MM.1S (cell line): ENCODE results near the gene AGPAT2.
"Not testable (repeated sequence)": the region's sequence is repeated elsewhere in the genome, so short reads cannot be mapped to it uniquely, and the experiment has no call there.

Experiments
- DNase-seq: peaks from one replicate; pipeline ENCODE4 v3.0.0-alpha.2; 2015
- H2AFZ ChIP-seq: fragments of 300-600 bp; sonication (generic); 2 replicates; pipeline ENCODE4 v1.6.0; 2016; ENCODE audit warnings: antibody characterized with exemption, low read length
- H3F3A ChIP-seq: fragments of 300-600 bp; sonication (generic); 2 replicates; pipeline ENCODE4 v1.6.1; 2016; ENCODE audit warnings: mild to moderate bottlenecking, antibody characterized with exemption, low read length, moderate library complexity, mixed read lengths; ENCODE audit not compliant: insufficient read depth
- H3K27ac ChIP-seq: fragments of 300-600 bp; sonication (generic); 2 replicates; pipeline ENCODE4 v1.5.1; 2016; ENCODE audit warnings: mild to moderate bottlenecking, low read length
- H3K27me3 ChIP-seq: fragments of 300-600 bp; sonication (generic); replicated peaks from 2 replicates; pipeline ENCODE4 v1.6.0; 2016; ENCODE audit warnings: low read length; ENCODE audit not compliant: insufficient read depth
- H3K36me3 ChIP-seq: fragments of 300-600 bp; sonication (generic); replicated peaks from 2 replicates; pipeline ENCODE4 v1.6.1; 2016; ENCODE audit warnings: mild to moderate bottlenecking, low read length, mixed read lengths; ENCODE audit not compliant: insufficient read depth
- H3K4me1 ChIP-seq: fragments of 300-600 bp; sonication (generic); 2 replicates; pipeline ENCODE4 v1.6.1; 2016; ENCODE audit warnings: low read length, mixed read lengths
- H3K4me2 ChIP-seq: fragments of 300-600 bp; sonication (generic); 2 replicates; pipeline ENCODE4 v1.6.0; 2016; ENCODE audit warnings: low read depth, low read length
- H3K4me3 ChIP-seq: fragments of 300-600 bp; sonication (generic); 2 replicates; pipeline ENCODE4 v1.5.1; 2016; ENCODE audit warnings: low read length, mixed read lengths
- H3K79me2 ChIP-seq: fragments of 300-600 bp; sonication (generic); 2 replicates; pipeline ENCODE4 v1.6.1; 2016; ENCODE audit warnings: mixed run types, low read length, mixed read lengths
- H3K9ac ChIP-seq: fragments of 300-600 bp; sonication (generic); 2 replicates; pipeline ENCODE4 v1.6.1; 2016; ENCODE audit warnings: low read length, mixed read lengths
- H3K9me2 ChIP-seq: fragments of 300-600 bp; sonication (generic); replicated peaks from 2 replicates; pipeline ENCODE4 v1.6.1; 2016; ENCODE audit warnings: mild to moderate bottlenecking, low read length, mixed read lengths; ENCODE audit not compliant: insufficient read depth
- H3K9me3 ChIP-seq: fragments of 300-600 bp; sonication (generic); replicated peaks from 2 replicates; pipeline ENCODE4 v1.6.1; 2016; ENCODE audit warnings: mild to moderate bottlenecking, low read length, mixed read lengths; ENCODE audit not compliant: insufficient read depth
- H4K20me1 ChIP-seq: fragments of 300-600 bp; sonication (generic); 2 replicates; pipeline ENCODE4 v1.6.1; 2016; ENCODE audit warnings: mild to moderate bottlenecking, low read length, moderate library complexity, mixed read lengths; ENCODE audit not compliant: insufficient read depth
- CTCF ChIP-seq: fragments of 300-600 bp; sonication (generic); IDR thresholded peaks from 2 replicates; pipeline ENCODE4 v1.5.1; 2016; ENCODE audit warnings: antibody characterized with exemption, low read length, mixed read lengths
- EZH2 ChIP-seq: fragments of 300-600 bp; sonication (generic); optimal IDR thresholded peaks from 2 replicates; pipeline ENCODE3; 2017; ENCODE audit warnings: low read depth, mild to moderate bottlenecking, antibody characterized with exemption, low read length, mixed read lengths
- EZH2phosphoT487 ChIP-seq: fragments of 300-600 bp; sonication (generic); IDR thresholded peaks from 2 replicates; pipeline ENCODE4 v1.6.1; 2018; ENCODE audit warnings: antibody characterized with exemption, low read length

Gene AGPAT2

DNA sequence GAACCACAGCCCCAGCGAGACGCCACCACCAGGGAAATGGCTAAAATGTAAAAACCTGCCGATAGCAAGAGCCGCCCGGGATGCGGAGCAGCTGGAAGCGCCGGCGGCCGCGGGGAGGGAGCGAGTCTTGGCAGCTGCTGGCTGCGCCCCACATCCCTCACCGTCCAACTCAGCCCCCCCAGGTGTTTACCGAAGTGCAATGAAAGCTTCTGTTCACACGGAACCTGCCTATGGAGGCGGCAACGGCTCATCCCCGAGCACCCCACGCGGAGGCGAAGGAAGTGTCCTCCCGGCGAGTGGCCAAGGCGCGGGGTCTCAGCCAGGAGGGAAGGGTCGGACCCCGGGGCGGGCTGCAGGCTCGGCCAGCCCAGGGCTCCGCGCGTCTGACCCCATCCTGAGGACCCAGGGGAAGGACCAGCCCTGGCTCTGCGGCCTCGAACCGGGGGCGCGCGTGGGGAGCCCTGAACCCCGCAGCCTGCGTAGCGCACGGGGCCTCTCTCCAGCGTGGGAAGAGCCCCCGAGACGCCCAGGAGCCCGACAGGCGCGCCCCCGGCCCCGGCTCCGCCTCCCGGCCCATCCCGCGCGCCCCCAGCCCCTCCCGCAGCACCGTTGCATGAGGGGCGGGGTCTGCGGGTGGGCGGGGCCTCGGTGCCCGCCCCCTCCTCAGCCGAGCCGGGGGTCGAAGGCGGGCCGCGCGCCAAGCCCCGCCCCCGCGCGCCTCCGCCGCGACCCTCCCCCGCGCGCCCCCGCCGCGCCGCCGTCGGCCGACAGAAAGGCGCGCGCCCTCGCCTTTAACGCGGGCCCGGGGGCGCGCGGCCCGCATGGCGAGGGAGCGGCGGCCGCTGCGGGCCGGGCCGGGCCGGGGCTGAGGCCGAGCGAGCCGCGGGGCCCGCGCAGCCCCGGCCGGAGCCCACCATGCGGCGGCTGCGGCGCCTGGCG lies 24.8 kb upstream of the AGPAT2 start, which contains the start of gene DIPK1B:
DIPK1B (plus strand) TSS at position 822 of the 939 bp plus-strand sequence; CDS start at position 916, 94 bp downstream.
- Histone ChIP-seq H3K27ac (no peak within 1 kb of the TSS), H3K4me1 (no peaks in the 10 kb centered on the region), H3K27me3 (peaks cover 93% of the 10 kb centered on the region), H2AFZ (no peak within 1 kb of the TSS), H3K4me2 (no peak within 1 kb of the TSS), H3K4me3 (no peak within 1 kb of the TSS), H3K79me2 (no peaks in the 10 kb centered on the region), H4K20me1 (no peaks in the 10 kb centered on the region), H3K9me2 (no peaks in the 10 kb centered on the region), H3F3A (no peaks in the 10 kb centered on the region), H3K9ac (no peak within 1 kb of the TSS), H3K36me3 (no peaks in the 10 kb centered on the region), H3K9me3 (no peaks in the 10 kb centered on the region)
- TF ChIP-seq EZH2phosphoT487 (no peak), EZH2 (no peak), CTCF (no peak)
- DNase-seq = no peak

DNA sequence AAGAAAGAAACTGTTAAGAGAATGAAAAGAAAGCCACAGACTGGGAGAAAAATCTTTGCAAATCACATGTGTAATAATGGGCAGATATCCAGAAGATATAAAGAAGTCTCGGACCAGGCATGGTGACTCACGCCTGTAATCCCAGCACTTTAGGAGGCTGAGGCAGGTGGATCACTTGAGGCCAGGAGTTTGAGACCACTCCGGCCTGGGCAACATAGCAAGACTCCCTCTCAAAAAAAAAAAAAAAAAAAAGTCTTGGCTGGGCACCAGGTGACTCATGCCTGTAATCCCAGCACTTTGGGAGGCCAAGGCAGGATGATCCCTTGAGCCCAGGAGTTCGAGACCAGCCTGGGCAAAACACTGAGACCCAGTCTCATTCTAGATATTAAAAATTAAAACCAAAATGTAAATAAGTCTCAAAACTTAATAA lies 24.0 kb upstream of the AGPAT2 start:
- not testable (repeated sequence) for H3K4me1 ChIP-seq, H3F3A ChIP-seq, H3K9ac ChIP-seq, DNase-seq, H3K4me2 ChIP-seq, H2AFZ ChIP-seq, H3K36me3 ChIP-seq, H4K20me1 ChIP-seq, H3K4me3 ChIP-seq, H3K9me3 ChIP-seq, H3K9me2 ChIP-seq, H3K79me2 ChIP-seq, H3K27ac ChIP-seq
- peaks cover 95% of the 10 kb centered on the region for H3K27me3 ChIP-seq

GRCh38 chr9:136710543-136710942 lies 23.3 kb upstream of the AGPAT2 start:
- Histone ChIP-seq H3K27ac (no peak overlapping the region), H3K79me2 (no peaks in the 10 kb centered on the region), H3K9ac (no peak overlapping the region), H3K9me2 (no peaks in the 10 kb centered on the region), H3K36me3 (no peaks in the 10 kb centered on the region), H3K9me3 (no peaks in the 10 kb centered on the region), H3K27me3 (peaks cover 95% of the 10 kb centered on the region), H3K4me3 (no peak overlapping the region), H2AFZ (no peak overlapping the region), H3F3A (no peaks in the 10 kb centered on the region), H3K4me1 (no peaks in the 10 kb centered on the region), H4K20me1 (no peaks in the 10 kb centered on the region), H3K4me2 (no peak overlapping the region)
- DNase-seq = no peak
- TF ChIP-seq EZH2 (no peak), CTCF (no peak), EZH2phosphoT487 (no peak)
